Epidermal melanocyte (primary cell): ENCODE measurements around the gene PRLR.

Experiments
- DNase-seq: peaks from one replicate; pipeline ENCODE4 v3.0.0; 2011; ENCODE audit warnings: low spot score; ENCODE audit not compliant: insufficient read length

PRLR gene

GRCh38 chr5:35089334-35090314 lies 140.7 kb downstream of the PRLR start:
- DNase-seq, result peak; percentile 42

GRCh38 chr5:35087991-35088390 lies 142.3 kb downstream of the PRLR start:
- no peak for DNase-seq

- DNase-seq, result no peak
Observed at GRCh38 chr5:35083150-35083549, 147.1 kb downstream of the PRLR start.

GRCh38 chr5:35082530-35082929 lies 147.8 kb downstream of the PRLR start:
- no peak for DNase-seq

GRCh38 chr5:35081134-35081533 lies 149.2 kb downstream of the PRLR start:
- no peak for DNase-seq

GRCh38 chr5:35073160-35073559 lies 157.1 kb downstream of the PRLR start:
- no peak for DNase-seq

- DNase-seq, result no peak
Observed at GRCh38 chr5:35069188-35069587, 161.1 kb downstream of the PRLR start.

GRCh38 chr5:35067985-35068384 lies 162.3 kb downstream of the PRLR start:
- DNase-seq, result no peak

- no peak for DNase-seq
Observed at GRCh38 chr5:35066260-35066795, 164.0 kb downstream of the PRLR start.

GRCh38 chr5:35063414-35063813 lies 166.9 kb downstream of the PRLR start:
- no peak for DNase-seq

- DNase-seq, result no peak
Observed at GRCh38 chr5:35061211-35061770, 169.0 kb downstream of the PRLR start.

- no peak for DNase-seq
Observed at GRCh38 chr5:35060236-35060635, 170.1 kb downstream of the PRLR start.

- no peak for DNase-seq
Observed at GRCh38 chr5:35059251-35059650, 171.0 kb downstream of the PRLR start.

- DNase-seq, result no peak
Observed at GRCh38 chr5:35058374-35058788, 171.9 kb downstream of the PRLR start.

GRCh38 chr5:35056686-35057085 lies 173.6 kb downstream of the PRLR start:
- no peak for DNase-seq

GRCh38 chr5:35052838-35053237 lies 177.4 kb downstream of the PRLR start:
- no peak for DNase-seq

GRCh38 chr5:35050541-35051126 lies 179.7 kb downstream of the PRLR start:
- no peak for DNase-seq

GRCh38 chr5:35048910-35049309 lies 181.4 kb downstream of the PRLR start:
- DNase-seq, result no peak

- DNase-seq, result no peak
Observed at GRCh38 chr5:35047785-35048404, 182.4 kb downstream of the PRLR start, which contains the start of gene AGXT2. Gene AGXT2 (minus strand): TSS chr5:35047949. CDS start chr5:35047892, 57 bp downstream.

GRCh38 chr5:35046774-35047173 lies 183.5 kb downstream of the PRLR start:
- no peak for DNase-seq

GRCh38 chr5:35045280-35045679 lies 185.0 kb downstream of the PRLR start:
- DNase-seq, result no peak

- no peak for DNase-seq
Observed at GRCh38 chr5:35044649-35045048, 185.6 kb downstream of the PRLR start.
